ENCODE data around the gene IRAK2.

GRCh38 chr3:10166213-10166604 is 1.5 kb downstream of the IRAK2 start:
- TF ChIP-seq POLR2AphosphoS5 (IDR thresholded peaks at IDR 0.05) (no peak), CTCF (IDR thresholded peaks at IDR 0.05) (no peak)

Measured in stomach (tissue), 4 donors.